AG10803 (cell line): Measurements from ENCODE around the gene PDE3A.

Experiments used
- DNase-seq: peaks from one replicate; pipeline ENCODE4 v3.0.0; 2010; ENCODE audit warnings: low read depth
- H3K4me3 ChIP-seq: 2 replicates; pipeline ENCODE4 v1.5.1; 2011; ENCODE audit warnings: mild to moderate bottlenecking, low read length, control low read depth
- TF ChIP-seq, protein P1 (sequence below): conservative IDR thresholded peaks from 2 replicates; pipeline ENCODE4 v1.5.1; 2011; ENCODE audit warnings: mild to moderate bottlenecking, low read length, control low read depth, inconsistent platforms

The PDE3A gene

DNA sequence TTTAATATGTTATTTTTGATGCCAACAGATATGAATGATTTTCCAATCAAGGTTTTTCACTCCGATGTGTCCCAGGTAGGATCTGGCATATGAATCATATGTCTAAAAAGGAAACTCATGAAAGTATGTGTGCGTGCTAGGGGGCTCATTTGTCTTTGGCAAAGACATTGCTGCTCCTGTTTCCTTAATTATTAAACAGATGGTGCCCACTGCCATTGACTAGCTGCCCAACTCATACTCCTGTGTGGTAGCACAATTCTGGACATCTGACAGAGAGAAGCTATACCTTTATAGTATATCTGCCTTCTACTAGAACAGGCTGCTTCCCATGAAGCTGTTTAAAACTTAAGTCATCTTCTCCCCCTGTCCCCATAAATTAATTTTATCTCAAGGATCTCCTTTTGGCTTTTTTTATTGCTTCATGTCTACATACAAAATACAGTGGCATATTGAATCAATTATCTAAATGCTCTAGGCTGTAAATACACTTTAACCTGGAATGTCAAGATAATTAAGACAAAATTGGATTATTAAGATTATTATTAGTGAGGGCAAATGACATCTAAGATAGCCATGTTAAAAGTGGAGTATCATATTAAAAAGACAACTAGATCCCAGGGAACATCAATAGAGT is 1.4 kb upstream of the PDE3A start:
- DNase-seq: no peak
- TF ChIP-seq, protein P1, sequence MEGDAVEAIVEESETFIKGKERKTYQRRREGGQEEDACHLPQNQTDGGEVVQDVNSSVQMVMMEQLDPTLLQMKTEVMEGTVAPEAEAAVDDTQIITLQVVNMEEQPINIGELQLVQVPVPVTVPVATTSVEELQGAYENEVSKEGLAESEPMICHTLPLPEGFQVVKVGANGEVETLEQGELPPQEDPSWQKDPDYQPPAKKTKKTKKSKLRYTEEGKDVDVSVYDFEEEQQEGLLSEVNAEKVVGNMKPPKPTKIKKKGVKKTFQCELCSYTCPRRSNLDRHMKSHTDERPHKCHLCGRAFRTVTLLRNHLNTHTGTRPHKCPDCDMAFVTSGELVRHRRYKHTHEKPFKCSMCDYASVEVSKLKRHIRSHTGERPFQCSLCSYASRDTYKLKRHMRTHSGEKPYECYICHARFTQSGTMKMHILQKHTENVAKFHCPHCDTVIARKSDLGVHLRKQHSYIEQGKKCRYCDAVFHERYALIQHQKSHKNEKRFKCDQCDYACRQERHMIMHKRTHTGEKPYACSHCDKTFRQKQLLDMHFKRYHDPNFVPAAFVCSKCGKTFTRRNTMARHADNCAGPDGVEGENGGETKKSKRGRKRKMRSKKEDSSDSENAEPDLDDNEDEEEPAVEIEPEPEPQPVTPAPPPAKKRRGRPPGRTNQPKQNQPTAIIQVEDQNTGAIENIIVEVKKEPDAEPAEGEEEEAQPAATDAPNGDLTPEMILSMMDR: no peak
- H3K4me3 ChIP-seq: no peak overlapping the region

GRCh38 chr12:20367583-20368113 is 689 bp upstream of the PDE3A start:
- H3K4me3 ChIP-seq: peak overlapping the region; percentile 68
- DNase-seq: no peak
- TF ChIP-seq, protein P1: no peak

DNA sequence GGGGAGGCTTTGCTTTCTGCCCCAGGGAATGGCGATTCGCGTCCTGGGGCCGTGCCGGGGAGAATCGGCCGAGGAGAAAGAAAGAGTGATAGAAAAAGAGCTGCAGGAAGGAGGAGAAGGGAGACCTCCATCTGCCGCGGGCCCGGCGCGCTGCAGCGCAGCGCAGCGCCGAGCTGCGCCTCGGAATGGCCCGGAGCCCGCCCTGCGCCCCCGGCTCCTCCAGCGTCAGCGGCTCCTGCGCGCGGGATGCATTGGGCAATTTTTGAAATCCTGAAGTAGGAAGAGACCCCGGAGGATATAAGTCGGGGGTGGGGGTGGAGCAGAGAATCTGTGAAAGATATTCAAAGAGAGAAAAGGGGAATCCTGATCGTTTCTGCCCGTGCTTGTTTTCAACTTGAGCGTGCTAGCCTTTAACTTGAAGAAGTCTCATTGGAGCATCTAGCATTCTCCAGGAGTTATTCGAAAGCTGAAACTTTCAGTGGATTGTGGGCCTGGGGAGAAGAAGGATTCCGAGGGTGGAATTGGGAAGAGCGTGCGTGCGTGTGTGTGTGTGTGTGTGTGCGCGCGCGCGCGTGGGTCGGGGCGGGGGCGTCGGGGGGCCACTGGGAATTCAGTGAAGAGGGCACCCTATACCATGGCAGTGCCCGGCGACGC is 441 bp downstream of the PDE3A start:
- DNase-seq: peak; percentile 17

GRCh38 chr12:20369305-20370013 is 1.1 kb downstream of the PDE3A start:
- peak overlapping the region; percentile 68 for H3K4me3 ChIP-seq
- DNase-seq: peak; percentile 24
- TF ChIP-seq, protein P1: no peak

More for the DNA sequence above, 441 bp downstream of the PDE3A start:
- peak overlapping the region; percentile 68 for H3K4me3 ChIP-seq
- TF ChIP-seq, protein P1: no peak

- TF ChIP-seq, protein P1: no peak
- H3K4me3 ChIP-seq: peak overlapping the region; percentile 68
- DNase-seq: no peak
Measured at GRCh38 chr12:20370014-20370386, 1.7 kb downstream of the PDE3A start.

DNA sequence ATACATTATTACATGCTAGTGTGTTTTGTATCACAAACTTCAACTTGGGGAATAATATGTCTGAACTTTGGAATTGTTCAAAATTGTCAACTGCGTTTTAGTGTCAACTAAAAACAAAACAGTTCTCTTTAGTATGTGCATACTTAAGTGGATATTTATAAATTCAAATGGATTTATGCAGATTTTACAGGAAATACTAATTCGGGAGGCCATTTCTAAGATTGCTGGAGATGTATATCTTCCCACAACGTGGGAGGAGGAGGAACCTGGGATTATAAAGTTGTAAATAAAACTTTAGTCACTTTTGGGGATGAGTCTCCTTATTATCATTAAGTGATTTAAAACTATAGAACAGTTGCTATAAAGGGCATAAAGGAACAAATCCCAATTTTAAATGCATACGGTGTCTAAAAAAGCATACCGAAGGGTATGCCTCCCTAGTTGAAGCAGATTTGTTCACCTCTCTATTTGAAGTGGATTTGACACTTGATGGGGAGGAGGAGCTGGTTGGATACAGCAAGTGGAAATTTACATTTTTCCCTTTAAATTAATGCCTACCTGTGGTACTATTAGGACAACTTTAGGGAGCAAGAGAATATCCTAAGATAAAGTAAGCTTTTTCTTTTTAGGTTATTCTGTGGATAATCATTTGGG is 2.7 kb downstream of the PDE3A start:
- H3K4me3 ChIP-seq: no peak overlapping the region
- TF ChIP-seq, protein P1: no peak
- no peak for DNase-seq
